ENCODE measurements around the gene TMPRSS3. TPM values are rescaled to one million over a fixed set of nuclear protein-coding genes. Genes with fewer than 3 reads are reported as not detected.

The TMPRSS3 gene
- polyA plus RNA-seq, 1 of the 3 experiments (the other 2 are of a cell fraction), result not detected

DNA sequence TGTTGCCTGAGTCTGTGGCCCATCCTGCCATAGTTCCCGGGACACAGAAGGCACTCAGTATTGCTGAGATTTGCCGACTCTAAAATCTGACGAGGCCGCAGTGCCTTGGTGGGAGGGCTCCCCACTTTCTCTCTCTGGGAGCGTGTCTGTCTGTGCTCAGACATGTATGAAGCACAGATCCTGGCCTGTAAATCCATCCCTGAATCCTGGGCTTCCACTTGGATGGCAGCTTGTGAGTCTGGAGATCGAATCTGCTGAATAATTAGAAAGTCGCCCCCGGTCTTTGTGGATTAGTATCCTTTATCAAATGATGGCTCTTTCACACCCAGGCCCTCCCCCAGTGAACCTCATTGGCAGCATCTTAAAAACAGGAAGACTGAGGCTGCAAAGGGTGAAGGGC is 18.2 kb upstream of the TMPRSS3 start (continued):
- no peak for TF ChIP-seq NRF1 (IDR thresholded peaks at IDR 0.05; ENCODE audit: low read depth, low read length)
- no peak for TF ChIP-seq SIN3A (IDR thresholded peaks at IDR 0.05; ENCODE audit: borderline replicate concordance, low read depth, low read length)
- TF ChIP-seq, protein P1, sequence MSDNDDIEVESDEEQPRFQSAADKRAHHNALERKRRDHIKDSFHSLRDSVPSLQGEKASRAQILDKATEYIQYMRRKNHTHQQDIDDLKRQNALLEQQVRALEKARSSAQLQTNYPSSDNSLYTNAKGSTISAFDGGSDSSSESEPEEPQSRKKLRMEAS (IDR thresholded peaks at IDR 0.05; ENCODE audit: low read depth), result no peak
- TF ChIP-seq TAF1 (IDR thresholded peaks at IDR 0.05; ENCODE audit: borderline replicate concordance, low read depth, low read length), result no peak

DNA sequence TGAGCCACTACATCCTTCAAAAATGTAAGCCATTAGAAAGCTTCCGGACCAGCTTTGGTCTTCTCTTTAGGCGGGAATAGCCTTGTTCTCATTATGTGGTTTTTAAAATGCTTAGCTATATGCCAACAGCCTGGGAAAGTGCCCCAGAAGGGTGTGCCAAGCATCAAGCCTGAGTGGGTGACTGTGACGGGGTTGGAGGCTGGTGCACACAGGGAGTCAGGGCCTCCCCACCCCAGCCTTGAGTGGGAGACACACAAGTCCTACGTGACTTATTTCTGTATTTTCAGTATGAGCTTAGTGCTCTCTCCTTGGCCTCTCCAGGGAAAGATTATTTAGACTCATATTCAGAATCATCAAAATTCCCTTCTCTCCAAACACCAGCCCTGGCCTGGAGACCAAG is 17.6 kb upstream of the TMPRSS3 start:
- WGBS (ENCODE audit: low lambda C conversion rate), result 60% methylated on average over 4 of the region's 4 CpGs

DNA sequence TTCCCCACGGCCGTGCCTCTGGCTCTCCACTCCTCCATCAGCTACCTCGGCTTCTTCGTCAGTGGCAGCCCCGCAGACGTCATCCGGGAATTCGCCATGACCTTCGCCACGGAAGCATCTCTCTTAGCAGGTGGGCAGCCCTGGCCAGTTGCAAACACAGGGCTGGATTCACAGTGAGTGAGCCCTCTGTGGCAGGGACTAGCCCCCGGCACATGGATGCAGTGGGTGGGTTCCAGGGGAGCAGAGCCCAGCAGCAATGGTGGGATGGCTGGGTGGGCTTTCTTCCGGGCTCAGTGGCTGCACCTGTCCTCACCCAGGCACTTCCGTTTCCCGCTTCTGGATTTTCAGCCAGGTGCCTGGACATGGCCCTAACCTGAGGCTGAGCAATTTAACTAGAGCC is 17.2 kb upstream of the TMPRSS3 start:
- Histone ChIP-seq H3K27me3 (ENCODE audit: insufficient read depth) (no peaks in the 10 kb centered on the region), H3F3A (replicated peaks; ENCODE audit: insufficient read depth) (no peaks in the 10 kb centered on the region), H3K4me3 (ENCODE audit: low read depth in 2 of 2, low read length in 1 of 2) (no peak overlapping the region), H3K9ac (no peak overlapping the region), H4K20me1 (ENCODE audit: insufficient read depth) (no peaks in the 10 kb centered on the region), H3K27ac (ENCODE audit: low read depth in 2 of 2, low read length in 1 of 2) (no peak overlapping the region), H3K4me1 (ENCODE audit: control insufficient read depth in 1 of 2, insufficient read depth in 2 of 2, low read depth in 1 of 2, low read length in 1 of 2) (no peaks in the 10 kb centered on the region), H3K4me2 (no peak overlapping the region), H3K9me2 (no peaks in the 10 kb centered on the region), H3K79me2 (ENCODE audit: insufficient read depth) (no peaks in the 10 kb centered on the region), H2AFZ (ENCODE audit: low read depth) (no peak overlapping the region), H3K9me3 (no peaks in the 10 kb centered on the region), H3K36me3 (replicated peaks in 1 of 2; ENCODE audit: control insufficient read depth in 1 of 2, insufficient read depth in 2 of 2, low read length in 1 of 2) (no peaks in the 10 kb centered on the region)
- DNase-seq, result no peak
- CTCF ChIA-PET, result no interaction called here
- WGBS (ENCODE audit: low lambda C conversion rate), result 70% methylated on average over 10 of the region's 14 CpGs
- POLR2A ChIA-PET, result no interaction called here
- TF ChIP-seq TAF1 (IDR thresholded peaks at IDR 0.05; ENCODE audit: borderline replicate concordance, low read depth, low read length) (no peak), NRF1 (IDR thresholded peaks at IDR 0.05; ENCODE audit: low read depth, low read length) (no peak), FOXJ3 (CRISPR knock-in tag; IDR thresholded peaks at IDR 0.05) (no peak), TCF12 (IDR thresholded peaks at IDR 0.05) (no peak), POLR2AphosphoS5 (IDR thresholded peaks at IDR 0.05; ENCODE audit: low read depth, low read length) (no peak), TEAD4 (IDR thresholded peaks at IDR 0.05; ENCODE audit: borderline replicate concordance, insufficient read depth) (no peak), GATA2 (CRISPR knock-in tag; IDR thresholded peaks at IDR 0.05) (no peak)
- TF ChIP-seq, protein P2, sequence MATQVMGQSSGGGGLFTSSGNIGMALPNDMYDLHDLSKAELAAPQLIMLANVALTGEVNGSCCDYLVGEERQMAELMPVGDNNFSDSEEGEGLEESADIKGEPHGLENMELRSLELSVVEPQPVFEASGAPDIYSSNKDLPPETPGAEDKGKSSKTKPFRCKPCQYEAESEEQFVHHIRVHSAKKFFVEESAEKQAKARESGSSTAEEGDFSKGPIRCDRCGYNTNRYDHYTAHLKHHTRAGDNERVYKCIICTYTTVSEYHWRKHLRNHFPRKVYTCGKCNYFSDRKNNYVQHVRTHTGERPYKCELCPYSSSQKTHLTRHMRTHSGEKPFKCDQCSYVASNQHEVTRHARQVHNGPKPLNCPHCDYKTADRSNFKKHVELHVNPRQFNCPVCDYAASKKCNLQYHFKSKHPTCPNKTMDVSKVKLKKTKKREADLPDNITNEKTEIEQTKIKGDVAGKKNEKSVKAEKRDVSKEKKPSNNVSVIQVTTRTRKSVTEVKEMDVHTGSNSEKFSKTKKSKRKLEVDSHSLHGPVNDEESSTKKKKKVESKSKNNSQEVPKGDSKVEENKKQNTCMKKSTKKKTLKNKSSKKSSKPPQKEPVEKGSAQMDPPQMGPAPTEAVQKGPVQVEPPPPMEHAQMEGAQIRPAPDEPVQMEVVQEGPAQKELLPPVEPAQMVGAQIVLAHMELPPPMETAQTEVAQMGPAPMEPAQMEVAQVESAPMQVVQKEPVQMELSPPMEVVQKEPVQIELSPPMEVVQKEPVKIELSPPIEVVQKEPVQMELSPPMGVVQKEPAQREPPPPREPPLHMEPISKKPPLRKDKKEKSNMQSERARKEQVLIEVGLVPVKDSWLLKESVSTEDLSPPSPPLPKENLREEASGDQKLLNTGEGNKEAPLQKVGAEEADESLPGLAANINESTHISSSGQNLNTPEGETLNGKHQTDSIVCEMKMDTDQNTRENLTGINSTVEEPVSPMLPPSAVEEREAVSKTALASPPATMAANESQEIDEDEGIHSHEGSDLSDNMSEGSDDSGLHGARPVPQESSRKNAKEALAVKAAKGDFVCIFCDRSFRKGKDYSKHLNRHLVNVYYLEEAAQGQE (IDR thresholded peaks at IDR 0.05; ENCODE audit: low read depth, low read length), result no peak
- TF ChIP-seq, protein P3, sequence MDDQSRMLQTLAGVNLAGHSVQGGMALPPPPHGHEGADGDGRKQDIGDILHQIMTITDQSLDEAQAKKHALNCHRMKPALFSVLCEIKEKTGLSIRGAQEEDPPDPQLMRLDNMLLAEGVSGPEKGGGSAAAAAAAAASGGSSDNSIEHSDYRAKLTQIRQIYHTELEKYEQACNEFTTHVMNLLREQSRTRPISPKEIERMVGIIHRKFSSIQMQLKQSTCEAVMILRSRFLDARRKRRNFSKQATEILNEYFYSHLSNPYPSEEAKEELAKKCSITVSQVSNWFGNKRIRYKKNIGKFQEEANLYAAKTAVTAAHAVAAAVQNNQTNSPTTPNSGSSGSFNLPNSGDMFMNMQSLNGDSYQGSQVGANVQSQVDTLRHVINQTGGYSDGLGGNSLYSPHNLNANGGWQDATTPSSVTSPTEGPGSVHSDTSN (IDR thresholded peaks at IDR 0.05), result no peak

More for the DNA sequence above, 17.6 kb upstream of the TMPRSS3 start:
- H3K27ac ChIP-seq (ENCODE audit: low read depth in 2 of 2, low read length in 1 of 2), result no peak overlapping the region
- no peaks in the 10 kb centered on the region for H3F3A ChIP-seq (replicated peaks; ENCODE audit: insufficient read depth)
- H3K9me2 ChIP-seq, result no peaks in the 10 kb centered on the region
- ChIA-PET CTCF (no interaction called here), POLR2A (no interaction called here)
- H3K79me2 ChIP-seq (ENCODE audit: insufficient read depth), result no peaks in the 10 kb centered on the region
- no peaks in the 10 kb centered on the region for H3K36me3 ChIP-seq (replicated peaks in 1 of 2; ENCODE audit: control insufficient read depth in 1 of 2, insufficient read depth in 2 of 2, low read length in 1 of 2)
- H3K4me1 ChIP-seq (ENCODE audit: control insufficient read depth in 1 of 2, insufficient read depth in 2 of 2, low read depth in 1 of 2, low read length in 1 of 2), result no peaks in the 10 kb centered on the region
- DNase-seq, result no peak
- no peak overlapping the region for H3K4me3 ChIP-seq (ENCODE audit: low read depth in 2 of 2, low read length in 1 of 2)
- no peaks in the 10 kb centered on the region for H4K20me1 ChIP-seq (ENCODE audit: insufficient read depth)
- H3K9me3 ChIP-seq, result no peaks in the 10 kb centered on the region
- no peaks in the 10 kb centered on the region for H3K27me3 ChIP-seq (ENCODE audit: insufficient read depth)
- no peak overlapping the region for H2AFZ ChIP-seq (ENCODE audit: low read depth)
- TF ChIP-seq RAD21 (IDR thresholded peaks at IDR 0.05; ENCODE audit: low read length) (no peak), FOXM1 (IDR thresholded peaks at IDR 0.05; ENCODE audit: low read depth) (no peak), NFIC (IDR thresholded peaks at IDR 0.05; ENCODE audit: borderline replicate concordance) (no peak), RXRA (IDR thresholded peaks at IDR 0.05; ENCODE audit: borderline replicate concordance, low read depth) (no peak), EP300 (IDR thresholded peaks at IDR 0.05; ENCODE audit: borderline replicate concordance in 1 of 2, low read depth in 1 of 2, low read length in 1 of 2) (no peak), MEF2A (IDR thresholded peaks at IDR 0.05; ENCODE audit: borderline replicate concordance, low read depth) (no peak)
- TF ChIP-seq, protein P4, sequence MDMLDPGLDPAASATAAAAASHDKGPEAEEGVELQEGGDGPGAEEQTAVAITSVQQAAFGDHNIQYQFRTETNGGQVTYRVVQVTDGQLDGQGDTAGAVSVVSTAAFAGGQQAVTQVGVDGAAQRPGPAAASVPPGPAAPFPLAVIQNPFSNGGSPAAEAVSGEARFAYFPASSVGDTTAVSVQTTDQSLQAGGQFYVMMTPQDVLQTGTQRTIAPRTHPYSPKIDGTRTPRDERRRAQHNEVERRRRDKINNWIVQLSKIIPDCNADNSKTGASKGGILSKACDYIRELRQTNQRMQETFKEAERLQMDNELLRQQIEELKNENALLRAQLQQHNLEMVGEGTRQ (IDR thresholded peaks at IDR 0.05; ENCODE audit: borderline replicate concordance, low read depth, low read length), result no peak
- TF ChIP-seq, protein P1 (IDR thresholded peaks at IDR 0.05; ENCODE audit: low read depth), result no peak
- TF ChIP-seq, protein P3 (IDR thresholded peaks at IDR 0.05), result no peak
- H3K4me2 ChIP-seq, result no peak overlapping the region
- H3K9ac ChIP-seq, result no peak overlapping the region
